B cell (primary cell): ENCODE data around the gene ITGAV.

ENCODE experiments used
- CTCF ChIP-seq: fragments of 200-600 bp; IDR thresholded peaks from one replicate; pipeline ENCODE4 v1.8.0; 2022; ENCODE audit warnings: antibody characterized with exemption, mild to moderate bottlenecking
- EZH2 ChIP-seq: IDR thresholded peaks from 2 replicates; pipeline ENCODE4 v1.6.1; 2012; ENCODE audit warnings: borderline replicate concordance, low read depth, mild to moderate bottlenecking, moderate library complexity, low read length; ENCODE audit not compliant: insufficient read depth, poor library complexity, severe bottlenecking

DNA sequence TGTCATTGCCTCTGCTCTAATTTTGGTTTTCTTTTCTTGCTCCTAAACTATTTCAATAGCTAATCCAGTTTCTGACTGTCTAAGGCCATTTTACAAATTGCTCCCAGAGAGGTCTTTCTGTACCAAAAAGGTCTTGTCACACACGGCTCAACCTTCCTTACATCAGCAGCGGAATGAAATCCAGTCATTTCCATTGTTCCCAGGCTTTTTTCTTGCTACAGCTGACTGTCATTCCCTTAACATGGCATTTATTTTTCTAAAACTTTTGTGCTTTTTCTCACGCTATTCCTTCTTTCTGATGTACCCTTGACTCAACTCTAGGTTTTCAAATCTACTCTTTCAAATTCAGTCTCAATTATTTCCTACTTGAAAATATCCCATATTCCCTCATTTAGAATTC, 128.3 kb downstream of the ITGAV start:
- TF ChIP-seq CTCF (no peak), EZH2 (no peak)
